Stimulated activated CD4-positive, alpha-beta T cell treated with anti-CD3 and anti-CD28 coated beads, Interleukin-4, amount 100 ng/mL, for 1 hour (primary cell): Measurements from ENCODE around the gene BRINP3.
"Not testable (repeated sequence)": the region's sequence is repeated elsewhere in the genome, so short reads cannot be mapped to it uniquely, and the experiment has no call there.

Experiments used
- DNase-seq: peaks from one replicate; pipeline ENCODE4 v3.0.0-alpha.2; 2020

The BRINP3 gene

DNA sequence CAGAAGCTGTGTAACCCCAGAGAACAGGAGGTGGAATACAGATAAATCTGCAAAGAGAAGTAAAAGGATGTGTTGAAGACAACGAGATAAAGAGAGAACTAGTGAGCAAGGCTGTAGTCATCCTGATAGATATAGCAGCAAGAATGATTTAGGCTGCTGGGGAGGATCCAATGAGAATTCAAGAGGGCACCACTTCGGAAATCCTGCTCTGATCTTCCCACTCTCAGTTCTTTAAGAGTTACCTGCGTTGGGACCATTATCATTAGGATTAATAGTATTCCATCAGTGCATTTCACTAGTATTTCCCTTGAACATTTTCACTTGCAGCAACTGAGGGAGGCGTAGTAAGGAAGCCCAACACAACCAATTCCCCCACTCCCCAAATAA is at the start of gene BRINP3:
Gene BRINP3 (minus strand): TSS at position 103 of the 387 bp plus-strand sequence.
- no peak for DNase-seq

DNA sequence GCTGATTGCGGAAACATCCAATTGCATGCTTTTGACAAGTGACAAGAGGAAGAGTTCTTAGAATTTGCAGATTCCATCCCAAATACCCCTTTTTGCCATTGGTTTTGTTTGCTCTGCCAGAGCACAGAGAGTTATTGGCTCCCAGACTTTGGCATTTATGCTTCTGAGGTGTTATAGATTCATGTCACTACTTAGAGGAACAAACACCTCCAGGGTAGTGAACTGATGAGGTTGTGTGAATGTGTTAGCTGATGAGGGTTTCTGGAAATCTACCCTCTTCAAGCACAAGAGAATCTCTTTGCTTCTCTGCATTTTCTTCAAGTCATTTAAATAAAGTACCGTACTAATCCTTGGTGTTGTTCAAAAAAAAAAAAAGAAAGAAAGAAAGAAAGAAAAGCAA is 33.9 kb upstream of the BRINP3 start:
- no peak for DNase-seq

DNA sequence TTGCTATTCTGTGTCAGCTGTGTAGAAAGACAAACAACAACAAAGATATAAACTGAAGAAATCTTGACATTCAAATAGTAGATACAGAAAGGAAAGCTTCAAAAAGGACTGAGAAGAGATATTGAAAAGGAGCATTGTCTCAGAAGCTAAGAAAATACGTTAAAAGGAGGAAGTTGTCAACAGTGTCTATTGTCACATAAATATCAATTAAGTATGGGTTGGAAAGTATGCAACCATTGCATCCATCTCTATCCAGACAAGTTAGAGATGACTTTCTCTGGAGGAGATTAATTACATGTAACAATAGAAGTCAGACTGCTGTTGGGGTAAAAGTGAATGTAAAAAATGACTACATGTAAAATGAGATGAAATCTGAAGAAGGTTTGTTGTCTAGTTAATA is 29.7 kb upstream of the BRINP3 start:
- no peak for DNase-seq

DNA sequence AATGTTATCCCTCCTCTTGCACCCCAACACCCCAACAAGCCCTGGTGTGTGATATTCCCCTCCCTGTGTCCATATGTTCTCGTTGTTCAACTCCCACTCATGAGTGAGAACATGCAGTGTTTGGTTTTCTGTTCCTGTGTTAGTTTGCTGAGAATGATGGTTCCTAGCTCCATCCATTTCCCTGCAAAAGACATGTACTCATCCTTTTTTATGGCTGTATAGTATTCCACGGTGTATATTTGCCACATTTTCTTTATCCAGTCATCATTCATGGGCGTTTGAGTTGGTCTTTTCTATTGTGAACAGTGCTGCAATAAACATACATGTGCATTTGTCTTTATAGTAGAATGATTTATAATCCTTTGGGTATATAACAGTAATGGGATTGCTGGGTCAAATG is 26.9 kb upstream of the BRINP3 start:
- DNase-seq, result not testable (repeated sequence)

DNA sequence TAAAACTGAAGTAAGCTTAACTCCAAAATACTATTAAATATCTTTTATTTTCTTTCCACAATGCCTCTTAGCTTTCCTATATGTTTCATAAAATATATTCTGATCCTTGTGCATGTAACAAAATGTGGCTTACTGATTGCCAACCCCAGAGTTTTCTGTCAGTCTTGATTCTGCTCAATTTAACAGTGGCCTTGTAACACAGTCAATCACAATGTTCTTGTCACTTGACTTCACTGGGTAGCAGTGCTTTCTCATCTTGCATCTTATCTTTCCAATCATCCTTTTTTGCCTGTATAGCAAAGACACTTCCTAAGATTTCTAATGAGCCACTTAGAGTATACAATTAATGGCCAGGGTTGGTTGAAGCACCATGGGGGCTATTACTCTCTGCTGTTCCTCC is 19.9 kb upstream of the BRINP3 start:
- DNase-seq, result no peak

DNA sequence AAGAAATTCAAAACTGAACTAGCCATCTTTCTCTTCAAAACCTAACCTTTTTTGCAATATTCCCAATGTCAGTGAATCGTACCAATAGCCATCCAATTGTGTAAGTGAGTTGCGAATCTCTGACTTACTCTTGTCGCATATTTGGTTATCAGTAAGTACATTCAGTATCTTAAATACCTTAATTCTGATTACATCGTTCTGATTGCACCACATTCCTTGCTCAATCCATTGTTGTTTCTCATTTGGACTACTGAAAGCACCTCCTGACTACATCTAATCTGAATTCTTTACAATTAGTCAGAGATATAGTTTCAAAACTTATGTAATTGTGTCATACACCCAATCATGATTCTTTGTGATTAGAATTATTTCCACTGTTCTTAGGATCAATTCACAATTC is 16.8 kb upstream of the BRINP3 start:
- no peak for DNase-seq

DNA sequence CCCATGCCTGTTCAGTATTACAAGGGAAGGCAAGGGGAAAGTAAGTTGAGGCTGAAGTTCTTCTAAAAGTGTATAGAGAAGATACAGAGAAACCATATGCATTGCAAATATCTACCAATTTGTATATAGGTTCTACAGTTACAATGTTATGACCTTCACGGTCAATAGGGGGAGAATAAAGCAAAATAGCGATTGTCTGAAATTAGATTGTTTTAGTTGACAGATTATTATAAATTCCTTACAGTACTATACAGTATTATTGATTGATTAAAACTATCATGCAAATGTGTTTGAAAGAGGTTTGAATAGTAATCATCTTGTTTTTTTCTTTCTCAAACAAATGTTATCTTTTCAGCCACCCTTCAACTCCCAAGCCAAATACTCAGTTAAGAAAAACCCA is 13.7 kb upstream of the BRINP3 start:
- no peak for DNase-seq

DNA sequence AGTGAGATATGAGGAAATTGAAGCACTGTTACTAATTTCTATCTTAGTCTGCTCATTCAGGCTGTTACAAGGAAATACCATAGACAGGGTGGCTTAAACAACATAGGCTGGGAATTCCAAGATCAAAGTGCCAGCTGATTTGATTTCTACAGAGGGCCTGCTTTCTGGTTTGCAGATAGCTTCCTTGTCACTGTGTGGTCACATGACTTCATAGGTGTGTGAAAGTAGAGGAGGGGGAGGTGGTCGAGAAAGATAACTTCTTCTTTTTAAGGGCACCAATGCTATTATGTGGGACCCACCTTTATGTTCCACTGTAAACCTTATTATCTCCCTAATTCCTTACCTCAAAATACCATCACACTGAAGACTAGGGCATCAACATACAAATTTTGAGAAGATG is 6.4 kb upstream of the BRINP3 start:
- DNase-seq, result no peak

DNA sequence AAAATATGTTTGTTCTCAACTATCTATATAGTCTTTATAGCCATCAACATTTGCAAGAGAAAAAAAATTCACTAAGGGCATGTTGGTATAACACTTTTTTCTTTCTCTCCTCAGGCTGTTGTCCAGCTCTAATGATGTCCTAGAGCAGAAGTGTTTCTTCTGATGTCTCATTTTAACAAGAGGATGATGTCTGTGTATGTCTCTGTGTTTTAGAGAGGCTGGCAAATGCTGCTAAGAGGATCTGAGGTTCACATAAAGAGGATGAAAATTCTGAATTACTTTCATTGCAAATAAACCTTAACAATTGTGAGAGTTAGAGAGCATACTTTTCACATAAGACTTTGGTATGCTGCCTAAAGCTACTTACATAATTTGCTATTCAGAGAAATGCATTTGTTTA is 2.6 kb upstream of the BRINP3 start:
- no peak for DNase-seq

DNA sequence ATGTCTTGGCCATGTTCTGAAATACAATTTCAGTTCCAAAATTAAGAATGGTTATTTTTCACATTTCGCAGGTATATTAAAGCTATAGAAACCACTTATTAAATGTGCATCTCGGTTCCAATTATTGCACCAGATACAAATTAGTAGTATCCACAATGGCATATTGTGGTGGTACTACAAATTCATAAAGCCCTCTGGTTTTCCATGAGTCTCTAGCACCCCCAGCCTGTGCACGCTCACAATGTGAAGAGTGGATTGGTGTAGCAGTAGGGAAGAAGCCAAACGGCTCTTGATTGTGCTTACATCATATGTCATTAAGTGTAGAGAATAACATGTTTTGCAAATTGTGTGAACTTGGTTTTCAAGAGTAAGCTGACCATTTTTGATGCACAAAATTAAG is 1.9 kb upstream of the BRINP3 start:
- no peak for DNase-seq

DNA sequence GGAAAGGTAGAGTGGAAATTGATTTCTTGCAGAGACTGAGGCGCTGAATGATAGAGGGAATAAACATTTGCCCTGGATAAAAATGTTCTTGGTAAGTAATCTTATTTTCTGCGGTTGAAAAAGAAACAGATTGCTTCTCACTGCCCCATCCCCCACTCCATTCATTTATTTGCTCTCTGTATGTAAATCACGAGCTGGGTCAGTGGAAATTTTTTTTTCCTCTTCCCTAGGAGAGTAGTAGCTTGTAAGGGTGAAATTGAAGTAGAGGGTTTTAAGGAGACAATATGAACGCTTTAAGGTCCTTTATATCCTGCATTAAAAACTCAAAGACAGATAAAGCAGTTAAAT is 1.4 kb upstream of the BRINP3 start:
- DNase-seq, result no peak

DNA sequence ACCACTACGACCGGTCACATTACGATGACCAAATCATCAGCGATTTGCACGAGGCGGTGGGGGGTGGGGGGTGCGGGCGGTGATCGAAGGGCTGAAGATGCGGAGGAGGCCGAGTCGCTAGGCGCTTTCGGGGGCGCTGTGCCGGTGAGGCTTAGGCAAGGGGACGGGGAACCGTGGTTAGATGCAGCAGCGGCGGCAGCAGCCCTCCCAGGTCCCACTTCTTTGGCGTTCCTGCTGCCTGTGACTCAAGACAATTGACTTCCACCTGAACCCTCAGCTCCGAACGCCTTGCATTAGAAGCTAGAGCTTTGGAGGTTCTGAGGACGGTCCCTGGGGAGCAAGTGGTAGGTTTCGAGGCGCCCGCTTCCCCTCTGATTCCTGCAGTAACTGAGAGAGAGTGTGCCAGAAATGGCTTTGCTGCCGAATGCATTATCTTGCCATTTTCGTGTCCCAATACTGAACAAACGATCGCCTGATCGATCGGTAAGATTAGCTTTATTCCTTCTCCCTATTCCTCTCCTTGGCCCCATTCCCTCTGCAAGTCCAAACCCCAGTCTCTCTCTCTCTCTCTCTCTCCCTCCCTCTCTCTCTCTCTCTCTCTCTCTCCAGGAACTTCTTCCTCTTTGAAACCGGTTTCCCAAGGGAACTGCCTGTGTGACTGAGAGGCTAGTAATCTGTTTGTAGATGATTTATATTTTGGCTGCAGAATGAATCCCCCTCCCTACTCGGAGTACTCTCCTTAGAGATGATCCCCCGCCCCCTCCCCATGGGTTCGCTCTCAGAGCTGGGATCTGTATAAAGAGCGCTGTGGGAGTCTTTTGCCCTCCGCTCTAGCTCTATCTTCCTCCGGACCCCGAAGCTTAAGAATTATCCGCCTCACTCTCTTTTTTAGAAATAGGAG is 735 bp upstream of the BRINP3 start:
- no peak for DNase-seq

DNA sequence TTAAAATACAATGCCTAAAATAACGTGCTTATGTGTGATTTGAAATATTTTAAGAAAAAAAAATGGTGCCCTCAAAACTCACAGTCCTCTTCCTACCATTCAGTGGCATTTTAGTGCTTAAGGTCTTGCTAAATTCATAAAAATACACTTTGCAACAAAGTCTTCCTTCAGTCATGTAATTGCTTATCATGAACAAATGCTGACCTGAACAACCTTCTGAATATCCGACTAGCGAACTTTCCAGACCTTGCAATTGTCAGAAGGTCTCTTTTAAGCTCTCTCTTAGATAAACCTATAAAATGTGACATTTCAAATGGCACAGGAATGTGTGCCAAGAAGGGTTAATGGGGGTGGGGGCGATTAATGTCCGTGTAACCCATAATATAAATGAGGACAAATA is 858 bp downstream of the BRINP3 start:
- DNase-seq, result no peak

DNA sequence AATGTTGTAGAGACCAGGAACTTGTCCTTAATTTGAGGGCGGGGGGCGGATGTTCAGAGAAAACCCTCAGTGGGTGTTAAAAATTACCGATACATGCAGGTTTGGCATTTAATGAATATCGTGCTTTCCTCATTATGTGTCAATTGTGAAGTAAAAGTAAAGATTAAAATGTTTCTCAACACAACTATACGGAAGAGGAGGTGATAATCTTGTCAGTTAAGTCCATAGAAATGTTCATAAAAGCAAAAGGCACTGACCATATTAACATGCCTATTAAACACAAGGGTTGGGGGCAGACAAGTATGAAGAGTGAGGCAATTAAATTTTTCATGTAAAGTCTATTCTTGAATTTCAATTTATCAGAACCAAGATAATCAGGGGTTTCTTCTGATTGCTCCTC is 1.3 kb downstream of the BRINP3 start:
- DNase-seq, result no peak

DNA sequence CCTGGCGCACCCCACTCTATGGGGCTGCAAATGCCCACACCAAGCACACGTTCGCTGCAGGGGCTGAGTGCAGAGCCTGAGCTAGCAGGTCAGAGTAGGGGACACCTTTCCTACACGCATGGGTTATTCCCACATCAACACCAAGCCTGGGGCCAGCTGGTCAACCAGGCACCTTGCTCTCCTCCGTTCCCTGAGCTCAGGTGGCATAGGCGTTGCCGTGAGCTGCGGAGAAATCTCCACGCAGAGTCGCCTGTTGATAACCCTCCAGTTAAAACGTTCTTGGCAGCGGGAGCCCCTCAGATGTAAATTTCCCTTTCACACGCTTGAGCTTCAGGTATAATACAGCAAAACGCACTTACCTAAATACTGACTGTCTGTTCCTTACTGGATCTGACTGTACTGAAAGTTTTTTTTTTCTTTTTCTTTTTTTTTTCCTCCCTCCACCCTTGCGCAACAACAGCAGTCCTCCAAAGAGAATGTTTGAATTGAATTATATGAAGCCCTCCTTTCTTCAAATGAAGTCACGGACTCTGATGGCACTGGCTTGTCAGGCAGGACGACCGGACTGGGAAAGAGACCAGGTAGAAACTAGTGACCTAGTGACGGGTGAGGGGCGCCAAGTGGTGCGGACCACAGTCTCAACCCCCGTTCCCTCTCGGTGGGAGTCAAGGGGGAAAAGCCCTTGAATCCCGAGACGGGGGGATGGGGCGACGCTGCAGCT is 2.1 kb downstream of the BRINP3 start:
- DNase-seq, result no peak

DNA sequence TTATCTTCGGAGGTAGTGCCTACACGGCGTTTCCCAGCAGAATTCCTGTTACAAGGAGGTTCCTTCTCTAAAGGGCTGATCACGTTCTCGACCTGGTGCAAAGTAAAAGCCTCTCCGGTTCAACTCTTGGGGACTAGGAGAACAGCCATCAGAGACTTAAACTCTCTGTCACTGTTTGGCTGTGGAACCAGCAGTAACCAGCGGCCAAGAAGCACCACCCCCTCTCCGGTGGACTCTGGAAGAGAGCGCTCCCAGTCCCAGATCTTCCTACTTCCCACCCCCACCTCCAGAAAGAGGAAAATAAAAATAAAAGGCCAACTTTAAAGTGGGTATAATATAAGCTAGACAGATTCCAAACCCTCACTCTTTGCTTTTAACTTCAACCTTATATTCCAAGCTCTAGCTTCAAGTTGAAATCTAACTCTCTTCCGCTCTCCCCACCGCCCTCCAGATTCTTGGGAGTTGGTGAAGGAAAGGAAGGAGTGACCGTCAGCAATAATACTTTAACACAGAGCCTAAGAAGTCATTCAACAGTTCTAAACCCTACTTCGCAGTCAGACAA is 2.9 kb downstream of the BRINP3 start:
- DNase-seq, result no peak

DNA sequence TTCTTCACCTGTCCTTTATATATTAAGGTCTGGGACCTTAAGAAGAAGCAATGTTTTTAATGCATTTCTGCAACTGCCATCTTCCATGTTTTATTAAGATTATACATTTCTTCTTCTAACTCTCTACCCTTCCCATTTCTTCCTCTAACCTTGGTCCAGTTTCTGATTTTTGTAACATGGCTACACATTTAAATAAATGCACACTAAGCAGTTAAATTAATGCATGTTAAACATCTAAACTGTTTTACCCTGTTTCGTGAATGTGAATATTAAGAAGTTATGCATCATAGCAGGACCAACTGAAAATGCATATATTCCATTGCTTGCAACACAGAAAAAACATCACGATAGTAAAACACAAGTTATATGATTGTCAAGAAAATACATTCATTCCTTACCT is 3.7 kb downstream of the BRINP3 start:
- DNase-seq, result no peak

DNA sequence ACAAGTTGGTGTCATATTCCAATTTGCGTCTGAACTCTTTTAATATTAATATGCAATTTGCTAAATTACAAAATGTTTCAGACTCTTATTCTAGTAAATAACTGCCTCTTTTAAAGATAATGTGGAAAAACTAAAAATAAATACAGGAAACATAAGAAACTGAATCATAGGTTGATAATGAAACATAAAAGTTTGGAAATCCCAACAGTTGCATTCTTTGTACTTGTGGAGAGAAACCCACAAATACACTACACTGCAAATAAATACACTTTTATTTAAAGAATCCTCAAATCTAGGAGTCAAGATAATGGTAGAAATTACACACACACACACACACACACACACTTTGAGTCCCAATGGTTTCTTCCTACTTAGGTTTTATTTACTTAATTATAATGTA is 5.2 kb downstream of the BRINP3 start:
- DNase-seq, result no peak

DNA sequence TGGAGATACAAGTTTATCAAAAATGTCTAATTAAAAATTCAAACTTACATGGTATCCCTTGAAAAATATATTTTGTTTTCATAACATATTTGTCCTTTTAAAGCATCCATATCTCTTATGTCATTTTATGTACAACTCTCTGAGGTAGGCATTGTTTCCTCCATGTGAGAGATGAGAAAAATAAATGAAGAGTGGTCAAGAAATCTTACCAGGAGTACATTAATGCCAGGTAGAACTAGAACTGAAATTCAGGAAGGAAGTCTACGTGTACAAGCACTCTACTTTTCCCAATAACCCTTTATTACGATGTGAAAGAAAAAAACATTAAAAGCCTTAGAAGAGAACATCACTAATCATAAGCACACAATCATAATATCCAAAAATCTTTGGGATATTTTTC is 5.6 kb downstream of the BRINP3 start:
- no peak for DNase-seq

DNA sequence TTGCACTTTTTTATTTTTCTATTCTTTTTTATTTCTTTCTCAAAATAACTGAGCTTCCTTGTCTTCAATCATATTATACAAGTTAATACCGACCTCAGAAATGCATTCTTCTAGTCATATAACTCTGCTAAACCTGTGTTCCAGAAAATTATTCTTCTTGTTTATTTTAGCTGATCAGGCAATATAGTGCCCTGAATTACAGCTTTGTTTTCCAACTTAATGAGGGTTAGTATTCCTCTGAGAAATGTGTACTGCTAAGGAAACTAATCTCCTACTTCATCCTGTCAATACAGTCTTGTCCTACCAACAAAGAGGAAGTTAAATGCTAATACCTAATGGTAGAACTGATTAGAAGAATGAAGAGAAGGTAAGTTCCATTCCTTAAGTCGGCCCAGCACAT is 13.0 kb downstream of the BRINP3 start:
- DNase-seq, result no peak

DNA sequence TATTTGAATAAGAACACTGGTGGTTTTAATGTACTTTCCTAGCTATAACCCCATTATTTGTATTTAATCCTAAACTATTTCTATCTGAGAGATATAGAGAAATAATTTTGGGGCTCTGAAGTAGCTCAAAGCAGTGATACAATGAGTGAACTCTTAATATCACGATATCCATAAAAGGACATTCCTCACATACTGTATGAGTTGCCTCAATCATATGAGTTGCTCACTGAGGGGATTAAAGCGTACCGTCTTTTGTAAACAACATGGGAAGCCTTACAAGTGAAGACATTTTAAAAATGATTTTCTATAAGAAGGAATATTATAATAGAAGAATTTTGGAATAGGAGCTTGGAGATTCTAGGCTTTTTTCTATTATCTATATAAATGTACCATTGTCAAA is 21.5 kb downstream of the BRINP3 start:
- no peak for DNase-seq

DNA sequence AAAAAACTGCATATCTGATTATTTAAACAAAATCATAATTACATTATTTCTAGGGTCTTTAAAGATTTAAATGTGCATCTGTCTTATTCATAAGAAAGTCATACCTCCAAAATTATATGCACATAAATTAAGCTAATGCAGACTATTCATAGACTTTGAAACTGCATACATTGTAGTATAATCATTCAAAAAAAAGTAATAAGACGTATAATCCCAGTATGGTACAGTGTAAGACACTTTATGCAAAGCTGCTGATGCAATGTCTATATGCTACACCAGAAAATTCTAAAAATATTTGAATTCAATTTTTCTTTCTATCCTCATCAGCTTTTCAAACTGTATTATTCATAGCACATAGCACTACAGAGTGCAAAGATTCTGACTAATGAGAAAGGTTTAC is 22.0 kb downstream of the BRINP3 start:
- no peak for DNase-seq

DNA sequence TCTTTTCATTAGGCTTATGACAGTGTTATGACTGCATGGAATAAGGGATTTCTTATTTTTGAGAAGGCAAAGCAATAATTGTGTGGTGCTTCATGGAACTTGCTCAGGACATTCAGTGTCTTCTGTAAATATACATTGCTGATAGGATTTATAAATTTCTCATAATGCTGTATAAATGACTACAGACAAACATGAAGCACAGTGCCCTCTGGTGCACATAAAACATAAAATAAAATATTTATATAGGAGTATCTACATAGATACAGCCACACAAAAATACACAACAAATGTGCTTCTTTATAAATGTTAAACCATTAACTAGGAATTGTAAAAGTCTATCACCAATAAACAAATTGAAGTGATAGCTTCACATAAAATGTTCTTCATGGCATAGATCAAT is 24.1 kb downstream of the BRINP3 start:
- no peak for DNase-seq

DNA sequence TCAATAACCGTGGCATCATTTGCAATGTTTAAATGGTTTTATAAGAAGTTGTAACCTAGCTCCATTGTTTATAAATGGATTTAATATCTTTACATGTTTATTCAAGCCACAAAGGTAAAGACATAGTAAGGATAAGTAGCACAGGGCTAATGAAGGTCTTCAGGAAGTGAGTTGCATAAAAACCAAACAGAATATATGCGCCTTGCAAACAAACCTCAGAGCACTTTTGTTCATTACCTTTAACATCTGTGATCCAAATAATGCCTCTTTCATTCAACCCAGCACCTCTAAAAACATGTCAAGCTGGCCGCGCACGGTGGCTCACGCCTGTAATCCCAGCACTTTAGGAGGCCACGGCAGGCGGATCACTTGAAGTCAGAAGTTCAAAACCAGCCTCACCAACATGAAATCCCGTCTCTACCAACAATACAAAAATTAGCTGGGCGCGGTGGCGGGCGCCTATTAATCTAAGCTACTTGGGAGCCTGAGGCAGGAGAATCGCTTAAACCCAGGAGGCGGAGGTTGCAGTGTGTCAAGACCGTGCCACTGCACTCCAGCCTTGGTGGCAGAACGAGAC is 25.3 kb downstream of the BRINP3 start:
- DNase-seq, result no peak
